ENCODE measurements around the gene ST6GALNAC3.

The ST6GALNAC3 gene

GRCh38 chr1:76408303-76408702 lies 333.8 kb downstream of the ST6GALNAC3 start:
- no peaks in the 10 kb centered on the region for H3K9me2 ChIP-seq (replicated peaks; ENCODE audit: insufficient read depth, low read length)
- no peaks in the 10 kb centered on the region for H4K20me1 ChIP-seq (ENCODE audit: insufficient read depth, low read length)
- no peaks in the 10 kb centered on the region for H3K9me3 ChIP-seq (replicated peaks; ENCODE audit: insufficient read depth, low read length)
- H3K9ac ChIP-seq (ENCODE audit: low read length): no peak overlapping the region
- DNase-seq: no peak
- TF ChIP-seq EZH2phosphoT487 (IDR thresholded peaks at IDR 0.05; ENCODE audit: low read length): no peak
- TF ChIP-seq CTCF (IDR thresholded peaks at IDR 0.05; ENCODE audit: low read length): no peak
- no peak for TF ChIP-seq EZH2 (optimal IDR thresholded peaks at IDR 0.05; ENCODE audit: low read depth, low read length)
- no peak overlapping the region for H3K27ac ChIP-seq (ENCODE audit: low read length)
- H3K27me3 ChIP-seq (replicated peaks; ENCODE audit: insufficient read depth, low read length): no peaks in the 10 kb centered on the region
- no peaks in the 10 kb centered on the region for H3F3A ChIP-seq (ENCODE audit: insufficient read depth, low read length)
- H3K36me3 ChIP-seq (replicated peaks; ENCODE audit: insufficient read depth, low read length): no peaks in the 10 kb centered on the region
- no peak overlapping the region for H3K4me3 ChIP-seq (ENCODE audit: low read length)
- H2AFZ ChIP-seq (ENCODE audit: low read length): no peak overlapping the region
- no peaks in the 10 kb centered on the region for H3K79me2 ChIP-seq (ENCODE audit: low read length)
- H3K4me1 ChIP-seq (ENCODE audit: low read length): no peaks in the 10 kb centered on the region
- H3K4me2 ChIP-seq (ENCODE audit: low read depth, low read length): no peak overlapping the region

GRCh38 chr1:76410499-76410898 lies 336.0 kb downstream of the ST6GALNAC3 start:
- Histone ChIP-seq H3K9me2 (replicated peaks; ENCODE audit: insufficient read depth, low read length) (no peaks in the 10 kb centered on the region), H3K79me2 (ENCODE audit: low read length) (no peaks in the 10 kb centered on the region), H2AFZ (ENCODE audit: low read length) (no peak overlapping the region), H3K4me2 (ENCODE audit: low read depth, low read length) (no peak overlapping the region), H3F3A (ENCODE audit: insufficient read depth, low read length) (no peaks in the 10 kb centered on the region), H3K4me3 (ENCODE audit: low read length) (no peak overlapping the region), H3K27ac (ENCODE audit: low read length) (no peak overlapping the region), H3K9ac (ENCODE audit: low read length) (no peak overlapping the region), H3K4me1 (ENCODE audit: low read length) (no peaks in the 10 kb centered on the region), H3K27me3 (replicated peaks; ENCODE audit: insufficient read depth, low read length) (no peaks in the 10 kb centered on the region), H3K9me3 (replicated peaks; ENCODE audit: insufficient read depth, low read length) (no peaks in the 10 kb centered on the region), H3K36me3 (replicated peaks; ENCODE audit: insufficient read depth, low read length) (no peaks in the 10 kb centered on the region), H4K20me1 (ENCODE audit: insufficient read depth, low read length) (no peaks in the 10 kb centered on the region)
- TF ChIP-seq EZH2 (optimal IDR thresholded peaks at IDR 0.05; ENCODE audit: low read depth, low read length) (no peak), EZH2phosphoT487 (IDR thresholded peaks at IDR 0.05; ENCODE audit: low read length) (no peak), CTCF (IDR thresholded peaks at IDR 0.05; ENCODE audit: low read length) (no peak)
- no peak for DNase-seq

GRCh38 chr1:76418531-76418930 lies 344.0 kb downstream of the ST6GALNAC3 start:
- Histone ChIP-seq H3K36me3 (replicated peaks; ENCODE audit: insufficient read depth, low read length) (no peaks in the 10 kb centered on the region), H3F3A (ENCODE audit: insufficient read depth, low read length) (no peaks in the 10 kb centered on the region), H3K79me2 (ENCODE audit: low read length) (no peaks in the 10 kb centered on the region), H4K20me1 (ENCODE audit: insufficient read depth, low read length) (no peaks in the 10 kb centered on the region), H3K9me3 (replicated peaks; ENCODE audit: insufficient read depth, low read length) (no peaks in the 10 kb centered on the region), H3K4me3 (ENCODE audit: low read length) (no peak overlapping the region), H3K4me1 (ENCODE audit: low read length) (no peaks in the 10 kb centered on the region), H3K4me2 (ENCODE audit: low read depth, low read length) (no peak overlapping the region), H3K27me3 (replicated peaks; ENCODE audit: insufficient read depth, low read length) (no peaks in the 10 kb centered on the region), H2AFZ (ENCODE audit: low read length) (no peak overlapping the region), H3K9ac (ENCODE audit: low read length) (no peak overlapping the region), H3K9me2 (replicated peaks; ENCODE audit: insufficient read depth, low read length) (no peaks in the 10 kb centered on the region), H3K27ac (ENCODE audit: low read length) (no peak overlapping the region)
- no peak for TF ChIP-seq EZH2 (optimal IDR thresholded peaks at IDR 0.05; ENCODE audit: low read depth, low read length)
- TF ChIP-seq CTCF (IDR thresholded peaks at IDR 0.05; ENCODE audit: low read length): no peak
- TF ChIP-seq EZH2phosphoT487 (IDR thresholded peaks at IDR 0.05; ENCODE audit: low read length): no peak
- no peak for DNase-seq

All from MM.1S (cell line).